Measurements from ENCODE around the gene PACRG.

PACRG gene

DNA sequence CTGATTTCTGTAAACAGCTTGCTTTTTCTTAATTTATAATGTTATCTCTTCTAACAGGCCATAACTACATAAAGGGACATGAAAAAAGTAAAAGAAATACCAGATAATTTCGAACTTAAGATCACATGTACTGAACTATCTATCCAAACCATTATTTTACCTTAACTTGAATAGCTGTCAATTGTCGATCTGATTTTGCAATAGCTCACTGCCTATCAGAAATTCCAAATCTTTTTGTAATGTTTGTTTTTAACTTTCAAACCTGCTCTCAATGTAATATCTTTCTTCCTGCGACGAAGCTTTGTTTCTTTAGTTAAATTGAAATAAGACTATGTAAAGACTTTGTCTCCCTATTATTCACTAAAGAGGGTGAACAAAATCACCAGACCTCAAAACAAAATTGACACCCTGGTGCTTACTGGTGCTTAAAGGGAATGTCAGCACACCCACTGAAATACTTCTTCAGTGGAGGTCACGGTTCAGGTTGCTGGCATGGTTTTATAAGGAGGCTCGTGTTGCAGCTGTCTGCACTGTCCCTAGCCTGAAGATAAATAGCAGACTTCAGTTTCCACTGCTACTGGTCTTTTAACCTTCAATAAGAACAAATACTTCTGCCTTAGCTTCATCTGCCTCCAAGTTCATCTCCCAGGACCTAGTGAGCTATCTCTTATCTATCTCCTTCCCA, 569.2 kb downstream of the PACRG start:
- Histone ChIP-seq H2AFZ (ENCODE audit: low read depth, low read length, severe bottlenecking) (no peak overlapping the region), H4K20me1 (ENCODE audit: low read depth, low read length) (no peaks in the 10 kb centered on the region), H3K9ac (ENCODE audit: low read length) (no peak overlapping the region), H3K36me3 (ENCODE audit: low read length) (no peaks in the 10 kb centered on the region), H3F3A (ENCODE audit: insufficient read depth) (no peaks in the 10 kb centered on the region), H3K27ac (ENCODE audit: low read depth, low read length) (no peak overlapping the region), H3K4me2 (ENCODE audit: low read depth, low read length, poor library complexity, severe bottlenecking) (no peak overlapping the region), H3K79me2 (ENCODE audit: insufficient read depth, low read length) (no peaks in the 10 kb centered on the region), H3K9me3 (ENCODE audit: insufficient read depth, low read length) (no peaks in the 10 kb centered on the region), H3K4me3 (ENCODE audit: insufficient read depth, low read length, poor library complexity, severe bottlenecking) (no peak overlapping the region), H3K9me2 (replicated peaks; ENCODE audit: insufficient read depth, low read length) (no peaks in the 10 kb centered on the region), H3K27me3 (ENCODE audit: low read length) (no peaks in the 10 kb centered on the region; the same call in 1 of the 2 replicates)
- no peak for TF ChIP-seq EZH2phosphoT487 (conservative IDR thresholded peaks at IDR 0.05; ENCODE audit: low read length)
- TF ChIP-seq, protein P1, sequence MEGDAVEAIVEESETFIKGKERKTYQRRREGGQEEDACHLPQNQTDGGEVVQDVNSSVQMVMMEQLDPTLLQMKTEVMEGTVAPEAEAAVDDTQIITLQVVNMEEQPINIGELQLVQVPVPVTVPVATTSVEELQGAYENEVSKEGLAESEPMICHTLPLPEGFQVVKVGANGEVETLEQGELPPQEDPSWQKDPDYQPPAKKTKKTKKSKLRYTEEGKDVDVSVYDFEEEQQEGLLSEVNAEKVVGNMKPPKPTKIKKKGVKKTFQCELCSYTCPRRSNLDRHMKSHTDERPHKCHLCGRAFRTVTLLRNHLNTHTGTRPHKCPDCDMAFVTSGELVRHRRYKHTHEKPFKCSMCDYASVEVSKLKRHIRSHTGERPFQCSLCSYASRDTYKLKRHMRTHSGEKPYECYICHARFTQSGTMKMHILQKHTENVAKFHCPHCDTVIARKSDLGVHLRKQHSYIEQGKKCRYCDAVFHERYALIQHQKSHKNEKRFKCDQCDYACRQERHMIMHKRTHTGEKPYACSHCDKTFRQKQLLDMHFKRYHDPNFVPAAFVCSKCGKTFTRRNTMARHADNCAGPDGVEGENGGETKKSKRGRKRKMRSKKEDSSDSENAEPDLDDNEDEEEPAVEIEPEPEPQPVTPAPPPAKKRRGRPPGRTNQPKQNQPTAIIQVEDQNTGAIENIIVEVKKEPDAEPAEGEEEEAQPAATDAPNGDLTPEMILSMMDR (IDR thresholded peaks at IDR 0.05; ENCODE audit: insufficient read depth, low read length, poor library complexity, severe bottlenecking), result no peak

DNA sequence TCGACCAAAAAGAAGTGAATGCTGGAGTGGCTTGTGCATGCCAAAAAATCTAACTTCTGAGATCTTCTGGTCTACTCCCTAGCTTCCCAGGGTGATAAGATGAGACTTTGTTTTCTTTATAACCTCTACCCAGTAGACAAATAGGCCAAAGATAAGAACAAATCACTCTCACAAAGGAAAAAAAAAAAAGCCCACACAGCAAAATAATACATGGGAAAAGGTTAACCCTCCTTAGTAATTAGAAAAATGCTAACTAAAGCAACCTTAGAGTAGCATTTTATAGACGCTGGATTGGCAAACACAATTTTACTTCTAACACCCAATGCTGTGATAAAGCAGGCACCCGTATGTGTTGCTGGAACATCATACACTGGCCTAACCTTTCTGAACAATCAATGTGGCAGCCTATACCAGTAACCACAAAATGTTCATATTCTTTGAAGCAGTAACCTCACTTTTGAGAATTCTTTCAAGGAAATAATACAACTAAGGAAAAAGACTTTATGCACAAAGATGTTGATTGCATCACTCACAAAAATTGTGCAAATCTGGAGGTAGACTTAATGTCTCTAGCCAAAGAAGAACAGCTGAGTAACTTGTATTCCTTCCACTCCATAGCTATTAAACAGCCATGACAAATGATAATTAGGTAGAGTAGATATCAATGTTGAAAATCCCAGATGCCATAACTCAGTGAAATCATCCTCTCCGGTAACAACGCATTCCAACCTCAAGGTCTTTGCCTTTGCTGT, 570.5 kb downstream of the PACRG start:
- no peaks in the 10 kb centered on the region for H3F3A ChIP-seq (ENCODE audit: insufficient read depth)
- no peaks in the 10 kb centered on the region for H3K36me3 ChIP-seq (ENCODE audit: low read length)
- H3K4me3 ChIP-seq (ENCODE audit: insufficient read depth, low read length, poor library complexity, severe bottlenecking), result no peak overlapping the region
- H3K9me2 ChIP-seq (replicated peaks; ENCODE audit: insufficient read depth, low read length), result no peaks in the 10 kb centered on the region
- TF ChIP-seq, protein P1 (IDR thresholded peaks at IDR 0.05; ENCODE audit: insufficient read depth, low read length, poor library complexity, severe bottlenecking), result no peak
- TF ChIP-seq EZH2phosphoT487 (conservative IDR thresholded peaks at IDR 0.05; ENCODE audit: low read length), result no peak
- H3K79me2 ChIP-seq (ENCODE audit: insufficient read depth, low read length), result no peaks in the 10 kb centered on the region
- H2AFZ ChIP-seq (ENCODE audit: low read depth, low read length, severe bottlenecking), result no peak overlapping the region
- no peaks in the 10 kb centered on the region for H3K9me3 ChIP-seq (ENCODE audit: insufficient read depth, low read length)
- H3K9ac ChIP-seq (ENCODE audit: low read length), result no peak overlapping the region
- H3K27me3 ChIP-seq (ENCODE audit: low read length), result no peaks in the 10 kb centered on the region
- H4K20me1 ChIP-seq (ENCODE audit: low read depth, low read length), result no peaks in the 10 kb centered on the region
- H3K27ac ChIP-seq (ENCODE audit: low read depth, low read length), result no peak overlapping the region
- no peak overlapping the region for H3K4me2 ChIP-seq (ENCODE audit: low read depth, low read length, poor library complexity, severe bottlenecking)

DNA sequence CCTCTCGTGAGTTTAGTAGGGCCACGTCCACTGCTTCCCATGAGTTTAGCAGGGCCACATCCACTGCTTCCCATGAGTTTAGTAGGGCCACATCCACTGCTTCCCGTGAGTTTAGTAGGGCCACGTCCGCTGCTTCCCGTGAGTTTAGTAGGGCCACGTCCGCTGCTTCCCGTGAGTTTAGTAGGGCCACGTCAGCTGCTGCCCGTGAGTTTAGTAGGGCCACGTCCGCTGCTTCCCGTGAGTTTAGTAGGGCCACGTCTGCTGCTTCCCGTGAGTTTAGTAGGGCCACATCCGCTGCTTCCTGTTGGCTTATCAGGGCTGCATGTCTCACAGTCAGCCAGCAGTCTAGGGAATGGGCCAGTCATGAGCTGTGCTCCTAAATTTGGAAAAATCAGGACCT, 573.1 kb downstream of the PACRG start:
- H3K4me2 ChIP-seq (ENCODE audit: low read depth, low read length, poor library complexity, severe bottlenecking), result no peak overlapping the region
- H3K4me3 ChIP-seq (ENCODE audit: insufficient read depth, low read length, poor library complexity, severe bottlenecking), result no peak overlapping the region
- no peaks in the 10 kb centered on the region for H3K27me3 ChIP-seq (ENCODE audit: low read length)
- TF ChIP-seq EZH2phosphoT487 (conservative IDR thresholded peaks at IDR 0.05; ENCODE audit: low read length), result no peak
- TF ChIP-seq, protein P1 (IDR thresholded peaks at IDR 0.05; ENCODE audit: insufficient read depth, low read length, poor library complexity, severe bottlenecking), result no peak
- no peak overlapping the region for H2AFZ ChIP-seq (ENCODE audit: low read depth, low read length, severe bottlenecking)
- no peaks in the 10 kb centered on the region for H3K79me2 ChIP-seq (ENCODE audit: insufficient read depth, low read length)
- H3F3A ChIP-seq (ENCODE audit: insufficient read depth), result no peaks in the 10 kb centered on the region
- H3K9ac ChIP-seq (ENCODE audit: low read length), result no peak overlapping the region
- H3K27ac ChIP-seq (ENCODE audit: low read depth, low read length), result no peak overlapping the region
- H3K36me3 ChIP-seq (ENCODE audit: low read length), result no peaks in the 10 kb centered on the region
- H4K20me1 ChIP-seq (ENCODE audit: low read depth, low read length), result no peaks in the 10 kb centered on the region
- no peaks in the 10 kb centered on the region for H3K9me2 ChIP-seq (replicated peaks; ENCODE audit: insufficient read depth, low read length)
- H3K9me3 ChIP-seq (ENCODE audit: insufficient read depth, low read length), result no peaks in the 10 kb centered on the region
